Measurements from ENCODE around the gene PCSK1. TPM values are rescaled to one million over a fixed set of nuclear protein-coding genes. Genes with fewer than 3 reads are reported as not detected.
A peak's percentile ranks its signal among the peaks of the same experiment; 100 is the strongest.

Gene PCSK1
- total RNA-seq (not detected in 2 replicates), polyA plus RNA-seq (0.05 TPM in 1 of 2 replicates, not detected in the other)

DNA sequence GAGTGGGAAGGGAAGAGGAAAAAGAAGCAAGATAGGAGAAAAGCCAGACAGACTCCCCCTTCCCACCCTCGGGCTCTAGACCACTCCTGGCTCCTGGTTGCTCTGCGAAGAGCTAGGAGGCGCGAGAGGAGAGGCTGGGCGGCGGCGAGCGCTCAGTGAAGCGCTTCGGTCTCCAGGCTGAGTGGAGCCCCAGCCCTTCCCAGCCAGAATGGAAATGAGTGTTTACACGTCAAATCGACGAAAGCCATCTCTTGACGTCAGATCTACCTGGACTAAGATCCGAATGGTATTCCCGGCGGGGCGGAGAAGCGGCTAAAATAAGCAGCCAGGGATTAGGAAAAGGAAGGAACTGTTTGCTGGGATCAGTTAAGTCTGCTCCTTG lies at the start of gene PCSK1:
TSS of gene PCSK1 (minus strand) at position 183 of the 382 bp plus-strand sequence. CDS start 206 bp downstream, outside the sequence.
- Histone ChIP-seq H3K4me3 (no peak within 1 kb of the TSS), H3K27me3 (peaks cover 59% of the 10 kb centered on the region), H3K27ac (no peak within 1 kb of the TSS), H3K4me1 (ENCODE audit: low read depth) (no peaks in the 10 kb centered on the region), H3K9me3 (ENCODE audit: low read depth) (no peaks in the 10 kb centered on the region), H3K36me3 (no peaks in the 10 kb centered on the region)
- TF ChIP-seq, protein P1, sequence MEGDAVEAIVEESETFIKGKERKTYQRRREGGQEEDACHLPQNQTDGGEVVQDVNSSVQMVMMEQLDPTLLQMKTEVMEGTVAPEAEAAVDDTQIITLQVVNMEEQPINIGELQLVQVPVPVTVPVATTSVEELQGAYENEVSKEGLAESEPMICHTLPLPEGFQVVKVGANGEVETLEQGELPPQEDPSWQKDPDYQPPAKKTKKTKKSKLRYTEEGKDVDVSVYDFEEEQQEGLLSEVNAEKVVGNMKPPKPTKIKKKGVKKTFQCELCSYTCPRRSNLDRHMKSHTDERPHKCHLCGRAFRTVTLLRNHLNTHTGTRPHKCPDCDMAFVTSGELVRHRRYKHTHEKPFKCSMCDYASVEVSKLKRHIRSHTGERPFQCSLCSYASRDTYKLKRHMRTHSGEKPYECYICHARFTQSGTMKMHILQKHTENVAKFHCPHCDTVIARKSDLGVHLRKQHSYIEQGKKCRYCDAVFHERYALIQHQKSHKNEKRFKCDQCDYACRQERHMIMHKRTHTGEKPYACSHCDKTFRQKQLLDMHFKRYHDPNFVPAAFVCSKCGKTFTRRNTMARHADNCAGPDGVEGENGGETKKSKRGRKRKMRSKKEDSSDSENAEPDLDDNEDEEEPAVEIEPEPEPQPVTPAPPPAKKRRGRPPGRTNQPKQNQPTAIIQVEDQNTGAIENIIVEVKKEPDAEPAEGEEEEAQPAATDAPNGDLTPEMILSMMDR (IDR thresholded peaks at IDR 0.05; ENCODE audit: low read depth, low read length), result no peak
- DNase-seq (ENCODE audit: low read depth in 1 of 2, low spot score in 1 of 2), result no peak

DNA sequence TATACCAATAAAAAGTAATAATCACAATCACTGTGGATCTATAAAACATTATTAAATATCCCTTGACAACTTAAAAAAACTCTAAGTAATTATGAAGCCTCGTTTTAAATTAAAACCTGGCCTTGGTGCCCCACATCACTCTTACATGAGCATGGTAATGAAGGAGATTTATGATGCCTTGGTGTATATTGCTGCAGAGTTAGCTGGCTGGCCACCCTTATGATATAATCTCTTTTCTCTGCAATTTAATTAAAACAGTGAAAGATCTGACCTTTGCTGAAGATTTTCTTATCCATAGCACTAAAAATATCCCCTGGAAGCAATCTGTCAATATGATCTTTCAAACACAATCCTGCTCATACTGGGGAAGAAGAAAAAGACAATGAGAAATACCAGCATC lies 48.8 kb upstream of the PCSK1 start:
- DNase-seq (ENCODE audit: low read depth in 1 of 2, low spot score in 1 of 2), result no peak
- Histone ChIP-seq H3K27ac (no peak overlapping the region), H3K4me3 (no peak overlapping the region), H3K36me3 (no peaks in the 10 kb centered on the region), H3K9me3 (ENCODE audit: low read depth) (no peaks in the 10 kb centered on the region), H3K27me3 (no peaks in the 10 kb centered on the region), H3K4me1 (ENCODE audit: low read depth) (no peaks in the 10 kb centered on the region)
- TF ChIP-seq, protein P1 (IDR thresholded peaks at IDR 0.05; ENCODE audit: low read depth, low read length), result no peak

DNA sequence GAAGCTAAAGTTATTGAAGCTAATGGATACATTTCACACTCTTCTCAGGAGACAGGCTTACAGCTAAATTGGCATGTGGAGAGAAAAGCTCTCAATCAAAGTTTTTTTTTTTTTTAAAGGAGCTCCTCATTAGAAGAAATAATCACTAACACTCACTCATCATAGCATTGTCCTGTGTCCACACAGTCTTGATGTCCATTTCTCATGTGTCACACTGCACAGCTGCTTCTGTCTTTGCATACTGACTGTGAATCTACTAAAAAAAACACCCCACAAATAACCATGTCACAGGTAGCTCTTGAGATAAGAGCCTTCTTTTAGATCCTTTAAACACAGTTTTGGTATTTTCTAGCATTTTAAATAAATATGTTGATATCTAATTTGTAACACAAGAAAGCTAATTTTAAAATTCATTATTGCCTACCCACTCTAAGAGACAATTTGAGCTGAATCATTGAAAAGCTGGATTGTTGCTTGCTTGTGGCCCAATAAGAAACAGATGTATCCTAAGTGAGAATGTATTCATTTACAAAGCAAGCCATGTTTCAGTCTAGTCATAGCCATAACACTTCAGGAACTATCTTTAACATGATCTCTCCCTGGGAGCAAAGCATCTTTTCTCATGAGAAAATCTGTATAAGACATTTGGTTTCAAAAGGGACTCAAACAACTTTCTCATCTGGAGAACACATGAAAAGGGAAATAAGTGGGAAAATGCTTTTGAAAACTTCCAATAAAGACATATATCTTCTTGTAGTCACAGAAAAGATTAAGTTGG lies 48.1 kb upstream of the PCSK1 start:
- Histone ChIP-seq H3K36me3 (no peaks in the 10 kb centered on the region), H3K27ac (no peak overlapping the region), H3K4me3 (no peak overlapping the region), H3K9me3 (ENCODE audit: low read depth) (no peaks in the 10 kb centered on the region), H3K4me1 (ENCODE audit: low read depth) (no peaks in the 10 kb centered on the region), H3K27me3 (no peaks in the 10 kb centered on the region)
- DNase-seq (ENCODE audit: low read depth in 1 of 2, low spot score in 1 of 2), result no peak
- TF ChIP-seq, protein P1 (IDR thresholded peaks at IDR 0.05; ENCODE audit: low read depth, low read length), result no peak

DNA sequence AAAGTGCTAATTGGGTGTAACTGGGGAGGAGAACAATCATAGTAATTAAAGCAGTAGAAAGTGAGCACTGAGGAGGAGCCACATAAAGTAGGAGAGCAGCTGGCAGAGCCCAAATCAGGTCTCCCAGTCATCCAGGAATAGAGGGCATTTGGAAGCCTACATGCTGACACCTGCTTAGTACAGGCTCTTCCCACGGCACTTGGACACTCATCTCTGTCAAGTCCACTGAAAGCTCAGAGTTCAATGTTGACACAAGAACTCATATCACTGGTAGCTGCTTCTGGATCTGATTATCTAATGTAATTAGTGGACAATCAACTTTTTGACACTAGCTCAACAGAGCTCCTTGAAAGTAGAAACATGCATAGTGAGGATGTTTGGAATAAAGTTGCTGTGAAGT lies 45.9 kb upstream of the PCSK1 start:
- H3K36me3 ChIP-seq, result no peaks in the 10 kb centered on the region
- no peak for DNase-seq (ENCODE audit: low read depth in 1 of 2, low spot score in 1 of 2)
- H3K4me1 ChIP-seq (ENCODE audit: low read depth), result no peaks in the 10 kb centered on the region
- H3K4me3 ChIP-seq, result no peak overlapping the region
- no peaks in the 10 kb centered on the region for H3K27me3 ChIP-seq
- TF ChIP-seq, protein P1 (IDR thresholded peaks at IDR 0.05; ENCODE audit: low read depth, low read length), result no peak
- no peaks in the 10 kb centered on the region for H3K9me3 ChIP-seq (ENCODE audit: low read depth)
- no peak overlapping the region for H3K27ac ChIP-seq

DNA sequence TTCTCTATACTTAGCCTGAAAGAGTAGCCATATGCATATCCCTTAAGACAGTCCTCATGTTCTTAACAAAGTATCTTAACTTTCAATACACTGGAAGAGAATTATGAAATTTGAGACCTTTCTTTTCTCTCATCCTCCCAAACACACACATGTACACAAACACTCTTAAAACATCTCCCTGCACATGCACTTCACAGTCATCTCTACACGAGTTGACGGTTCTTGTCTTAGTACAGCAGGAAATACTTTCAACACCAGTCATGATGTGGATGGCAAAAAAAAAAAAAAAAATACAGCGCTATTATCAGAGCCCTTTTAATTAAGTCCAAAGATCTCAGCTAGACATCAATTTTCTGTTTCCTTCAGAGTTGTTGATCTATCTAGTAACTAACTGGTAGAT lies 43.6 kb upstream of the PCSK1 start:
- DNase-seq (ENCODE audit: low read depth in 1 of 2, low spot score in 1 of 2), result peak in 1 of 2 donors; percentile 56
- Histone ChIP-seq H3K4me1 (ENCODE audit: low read depth) (no peaks in the 10 kb centered on the region), H3K36me3 (no peaks in the 10 kb centered on the region), H3K9me3 (ENCODE audit: low read depth) (no peaks in the 10 kb centered on the region), H3K4me3 (no peak overlapping the region), H3K27me3 (no peaks in the 10 kb centered on the region), H3K27ac (no peak overlapping the region)
- TF ChIP-seq, protein P1 (IDR thresholded peaks at IDR 0.05; ENCODE audit: low read depth, low read length), result no peak
